Endodermal cell (in vitro differentiated cells): ENCODE measurements around the gene MEGF10. TPM values are rescaled to one million over a fixed set of nuclear protein-coding genes. Genes with fewer than 3 reads are reported as not detected.

ENCODE experiments used
- DNase-seq: peaks from one replicate; pipeline ENCODE4 v3.0.0-alpha.2; 2017
- H3K27ac ChIP-seq: 2 replicates; pipeline ENCODE4 v1.5.1; 2013; ENCODE audit warnings: mild to moderate bottlenecking, low read depth, low read length, moderate library complexity
- H3K27me3 ChIP-seq: 2 replicates; pipeline ENCODE4 v1.6.1; 2013; ENCODE audit warnings: mild to moderate bottlenecking, low read length, moderate library complexity; ENCODE audit not compliant: insufficient read depth, control insufficient read depth, poor library complexity, severe bottlenecking
- H3K36me3 ChIP-seq: 2 replicates; pipeline ENCODE4 v1.7.0; 2013; ENCODE audit warnings: mild to moderate bottlenecking, low read length, moderate library complexity; ENCODE audit not compliant: control insufficient read depth, insufficient read depth
- H3K4me1 ChIP-seq: one replicate; pipeline ENCODE4 v1.7.0; 2013; ENCODE audit warnings: low read length; ENCODE audit not compliant: control insufficient read depth, insufficient read depth
- H3K4me3 ChIP-seq: 2 replicates; pipeline ENCODE4 v1.5.1; 2013; ENCODE audit warnings: mild to moderate bottlenecking, low read length, moderate library complexity
- H3K9ac ChIP-seq: 2 replicates; pipeline ENCODE4 v1.6.1; 2013; ENCODE audit warnings: mild to moderate bottlenecking, low read length, moderate library complexity; ENCODE audit not compliant: poor library complexity, severe bottlenecking; ENCODE audit errors: extremely low read depth
- H3K9me3 ChIP-seq: 2 replicates; pipeline ENCODE4 v1.6.1; 2013; ENCODE audit warnings: mild to moderate bottlenecking, low read length, moderate library complexity; ENCODE audit not compliant: control insufficient read depth
- H3K27ac Mint-ChIP-seq: 2 replicates; pipeline ENCODE4 v1.8.0; 2020; ENCODE audit warnings: mixed read lengths
- H3K27me3 Mint-ChIP-seq: 2 replicates; pipeline ENCODE4 v1.8.0; 2021; ENCODE audit warnings: mild to moderate bottlenecking, mixed read lengths; ENCODE audit not compliant: insufficient read depth
- H3K36me3 Mint-ChIP-seq: 2 replicates; pipeline ENCODE4 v1.8.0; 2020; ENCODE audit warnings: low read depth, mixed read lengths
- H3K4me1 Mint-ChIP-seq: 2 replicates; pipeline ENCODE4 v1.8.0; 2020; ENCODE audit warnings: mixed read lengths
- H3K4me3 Mint-ChIP-seq: 2 replicates; pipeline ENCODE4 v1.8.0; 2020; ENCODE audit warnings: mild to moderate bottlenecking, moderate library complexity, mixed read lengths
- H3K9me3 Mint-ChIP-seq: 2 replicates; pipeline ENCODE4 v1.8.0; 2020; ENCODE audit warnings: mild to moderate bottlenecking, mixed read lengths
- CTCF ChIP-seq: fragments of 200-600 bp; sonication (generic); conservative IDR thresholded peaks from 2 replicates; pipeline ENCODE4 v1.5.0; 2021; ENCODE audit warnings: antibody characterized with exemption, mild to moderate bottlenecking
- WGBS, 2 experiments: methylation state at CpG; one replicate each; pipeline versions ENCODE4 v1.1.5 to v1.1.7; 2013; ENCODE audit warnings: missing lambda C conversion rate in 2 of 2, mixed read lengths in 1 of 2; ENCODE audit not compliant: insufficient coverage in 1 of 2, insufficient read length in 1 of 2; 5-methylcytosine and 5-hydroxymethylcytosine counted together
- total RNA-seq, 2 donors: library from RNA; stranded (reverse); fragmentation: NEBNext Ultra II Directional in 1 of 2; extraction: Animal tissue kit (Norgen Biotek cat#: 25700) in 1 of 2; gene quantifications; 2 replicates in 1 of 2; 3 replicates in 1 of 2; pipeline ENCODE4 v1.2.1, GENCODE V29; 2021

Gene MEGF10
- total RNA-seq, 2 donors from 2014 or later = 12.7 to 17.7 TPM

- peaks cover 13% of the 10 kb centered on the region for H3K9me3 ChIP-seq
- TF ChIP-seq CTCF = no peak
- H3K27me3 ChIP-seq = no peaks in the 10 kb centered on the region
- peaks cover 6% of the 10 kb centered on the region for H3K36me3 ChIP-seq
- H3K4me3 ChIP-seq = no peak overlapping the region
- Mint-ChIP-seq H3K27me3 (no peaks in the 10 kb centered on the region), H3K4me1 (no peaks in the 10 kb centered on the region), H3K36me3 (peaks cover 5% of the 10 kb centered on the region), H3K27ac (no peak overlapping the region), H3K9me3 (peaks cover 1% of the 10 kb centered on the region), H3K4me3 (no peak overlapping the region)
- WGBS, 2 experiments = 94 to 97% methylated on average over 6 to 8 of the region's 8 CpGs
- no peak overlapping the region for H3K27ac ChIP-seq
- H3K4me1 ChIP-seq = no peaks in the 10 kb centered on the region
- no peak overlapping the region for H3K9ac ChIP-seq
- DNase-seq = no peak
Measured at GRCh38 chr5:127377651-127378050, 87.1 kb downstream of the MEGF10 start.

DNA sequence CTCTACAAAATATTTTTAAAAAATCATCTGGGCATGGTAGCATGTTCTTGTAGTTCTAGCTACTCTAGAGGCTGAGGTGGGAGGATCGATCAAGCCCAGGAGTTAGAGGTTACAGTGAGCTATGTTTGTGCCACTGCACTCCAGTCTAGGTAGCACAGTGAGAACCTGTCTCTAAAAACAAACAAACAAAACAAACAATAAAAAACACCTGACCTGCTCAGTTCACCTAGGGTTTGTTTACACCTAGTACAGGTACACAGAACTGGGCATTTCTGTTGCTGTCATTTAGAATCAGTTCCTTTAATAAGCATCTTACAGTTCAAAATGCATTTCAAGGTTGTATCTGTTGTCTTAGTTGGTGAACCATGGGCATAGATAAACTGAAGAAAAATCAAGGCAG lies 95.3 kb downstream of the MEGF10 start:
- Histone ChIP-seq H3K4me1 (no peaks in the 10 kb centered on the region), H3K9ac (no peak overlapping the region), H3K4me3 (no peak overlapping the region), H3K36me3 (peaks cover 3% of the 10 kb centered on the region), H3K27me3 (no peaks in the 10 kb centered on the region), H3K9me3 (no peaks in the 10 kb centered on the region), H3K27ac (no peak overlapping the region)
- DNase-seq = no peak
- Mint-ChIP-seq H3K27me3 (no peaks in the 10 kb centered on the region), H3K27ac (no peak overlapping the region), H3K9me3 (no peaks in the 10 kb centered on the region), H3K4me1 (no peaks in the 10 kb centered on the region), H3K36me3 (no peaks in the 10 kb centered on the region), H3K4me3 (no peak overlapping the region)
- 90% methylated on average over 1 of the region's 1 CpG; no CpG with 5 or more reads in 1 of the 2 experiments for WGBS, 2 experiments
- no peak for TF ChIP-seq CTCF

- DNase-seq = no peak
- Histone ChIP-seq H3K36me3 (peaks cover 3% of the 10 kb centered on the region), H3K9me3 (no peaks in the 10 kb centered on the region), H3K4me3 (no peak overlapping the region), H3K27ac (no peak overlapping the region), H3K9ac (no peak overlapping the region), H3K4me1 (no peaks in the 10 kb centered on the region), H3K27me3 (no peaks in the 10 kb centered on the region)
- Mint-ChIP-seq H3K9me3 (no peaks in the 10 kb centered on the region), H3K4me3 (no peak overlapping the region), H3K36me3 (no peaks in the 10 kb centered on the region), H3K27ac (no peak overlapping the region), H3K4me1 (no peaks in the 10 kb centered on the region), H3K27me3 (no peaks in the 10 kb centered on the region)
- TF ChIP-seq CTCF = no peak
- WGBS, 2 experiments = 71 to 100% methylated on average over 1 to 2 of the region's 2 CpGs
Measured at GRCh38 chr5:127386557-127386956, 96.0 kb downstream of the MEGF10 start.
